GM19324 (cell line): ENCODE measurements around the gene RNASE4.
"Not testable (repeated sequence)": the region's sequence is repeated elsewhere in the genome, so short reads cannot be mapped to it uniquely, and the experiment has no call there.

Source experiments
- ATAC-seq: cut with Tn5 transposase; IDR thresholded peaks from one replicate; pipeline ENCODE4 v1.9.1; 2021; ENCODE audit warnings: mild to moderate bottlenecking, moderate library complexity; ENCODE audit not compliant: unreplicated experiment, low FRiP score

The RNASE4 gene

GRCh38 chr14:20696764-20697163 lies 12.4 kb downstream of the RNASE4 start:
- ATAC-seq: no peak

- ATAC-seq: no peak
These were observed 13.1 kb downstream of the RNASE4 start for GRCh38 chr14:20697273-20698017.

GRCh38 chr14:20698018-20698329 lies 13.6 kb downstream of the RNASE4 start:
- ATAC-seq: no peak

GRCh38 chr14:20698934-20699333 lies 14.6 kb downstream of the RNASE4 start:
- ATAC-seq: no peak

GRCh38 chr14:20699931-20700330 lies 15.6 kb downstream of the RNASE4 start:
- no peak for ATAC-seq

GRCh38 chr14:20700965-20701364 lies 16.6 kb downstream of the RNASE4 start:
- ATAC-seq: not testable (repeated sequence)

GRCh38 chr14:20706657-20707355 lies 22.4 kb downstream of the RNASE4 start:
- ATAC-seq: no peak

GRCh38 chr14:20707622-20708021 lies 23.3 kb downstream of the RNASE4 start:
- no peak for ATAC-seq

GRCh38 chr14:20711261-20711660 lies 26.9 kb downstream of the RNASE4 start:
- no peak for ATAC-seq

GRCh38 chr14:20711685-20712084 lies 27.3 kb downstream of the RNASE4 start:
- no peak for ATAC-seq

GRCh38 chr14:20712904-20713303 lies 28.5 kb downstream of the RNASE4 start:
- ATAC-seq: no peak

- no peak for ATAC-seq
These were observed 30.4 kb downstream of the RNASE4 start for GRCh38 chr14:20714593-20715250.

GRCh38 chr14:20719777-20720176 lies 35.4 kb downstream of the RNASE4 start:
- ATAC-seq: no peak

GRCh38 chr14:20720741-20721140 lies 36.4 kb downstream of the RNASE4 start:
- ATAC-seq: no peak

- no peak for ATAC-seq
These were observed 37.7 kb downstream of the RNASE4 start for GRCh38 chr14:20722016-20722415.

GRCh38 chr14:20723488-20723887 lies 39.1 kb downstream of the RNASE4 start:
- ATAC-seq: no peak

GRCh38 chr14:20726121-20726520 lies 41.8 kb downstream of the RNASE4 start:
- ATAC-seq: not testable (repeated sequence)

GRCh38 chr14:20726531-20726930 lies 42.2 kb downstream of the RNASE4 start:
- ATAC-seq: no peak

GRCh38 chr14:20730891-20731290 lies 46.5 kb downstream of the RNASE4 start:
- no peak for ATAC-seq

- ATAC-seq: no peak
These were observed 48.1 kb downstream of the RNASE4 start for GRCh38 chr14:20732477-20732876.

GRCh38 chr14:20732979-20733635 lies 48.7 kb downstream of the RNASE4 start:
- no peak for ATAC-seq
